IMR-90 (cell line): ENCODE results near the gene PVALEF. TPM values are rescaled to one million over a fixed set of nuclear protein-coding genes. Genes with fewer than 3 reads are reported as not detected.

Experiments
- ATAC-seq: fragments of 200-7000 bp; cut with Tn5 transposase; 2 replicates; pipeline ENCODE4 v1.9.1; 2020; ENCODE audit warnings: low read depth, mild to moderate bottlenecking, moderate library complexity
- BruUV-seq: library from RNA; stranded (reverse); fragments of 400-500 nt; replicated peaks from 2 replicates; lab custom pipeline; 2021; lab: Mats Ljungman, UMichigan
- CTCF ChIA-PET: fragments of 300-600 bp; formaldehyde crosslinking; extraction: SDS; loops from one replicate; lab custom pipeline; 2021; ENCODE audit warnings: antibody characterized with exemption; lab: Yijun Ruan, JAX
- POLR2A ChIA-PET: fragments of 300-600 bp; sonication (Branson Sonifier 250); formaldehyde crosslinking; loops from one replicate; lab custom pipeline; 2022; ENCODE audit warnings: antibody characterized with exemption; ENCODE audit not compliant: unreplicated experiment; lab: Charles Lee
- DNase-seq: peaks from one replicate; pipeline ENCODE4 v3.0.0; 2013
- H2AFZ ChIP-seq: replicated peaks from 2 replicates; pipeline ENCODE3; 2013; ENCODE audit warnings: low read length, mild to moderate bottlenecking; ENCODE audit not compliant: poor library complexity
- H2AK5ac ChIP-seq: 2 replicates; pipeline ENCODE4 v1.6.1; 2013; ENCODE audit warnings: low read depth, low read length, inconsistent platforms
- H2AK9ac ChIP-seq: replicated peaks from 2 replicates; pipeline ENCODE3; 2013; ENCODE audit warnings: mild to moderate bottlenecking, low read depth, low read length, moderate library complexity; ENCODE audit not compliant: poor library complexity
- H2BK120ac ChIP-seq: 2 replicates; pipeline ENCODE4 v1.6.1; 2013; ENCODE audit warnings: low read depth, low read length, inconsistent platforms
- H2BK15ac ChIP-seq: 3 replicates; pipeline ENCODE4 v1.6.1; 2013; ENCODE audit warnings: low read depth, low read length, inconsistent platforms
- H2BK20ac ChIP-seq: 2 replicates; pipeline ENCODE4 v1.6.1; 2013; ENCODE audit warnings: low read depth, mild to moderate bottlenecking, inconsistent platforms, low read length, moderate library complexity
- H2BK5ac ChIP-seq: 2 replicates; pipeline ENCODE4 v1.6.1; 2013; ENCODE audit warnings: mild to moderate bottlenecking, low read depth, low read length, inconsistent platforms; ENCODE audit not compliant: poor library complexity, severe bottlenecking
- H3K14ac ChIP-seq: replicated peaks from 2 replicates; pipeline ENCODE4 v1.6.1; 2013; ENCODE audit warnings: low read depth, low read length, inconsistent platforms
- H3K18ac ChIP-seq: 2 replicates; pipeline ENCODE4 v1.6.1; 2013; ENCODE audit warnings: low read depth, low read length, control low read depth
- H3K23ac ChIP-seq: 2 replicates; pipeline ENCODE4 v1.6.1; 2013; ENCODE audit warnings: low read depth, low read length, inconsistent platforms
- H3K27ac ChIP-seq: 2 replicates; pipeline ENCODE4 v1.5.1; 2013; ENCODE audit warnings: mild to moderate bottlenecking, control low read depth, low read length; ENCODE audit not compliant: insufficient read depth
- H3K27me3 ChIP-seq: 2 replicates; pipeline ENCODE4 v1.6.1; 2013; ENCODE audit warnings: low read length; ENCODE audit not compliant: control insufficient read depth, insufficient read depth
- H3K36me3 ChIP-seq: 2 replicates; pipeline ENCODE4 v1.6.1; 2013; ENCODE audit warnings: low read length, mixed read lengths; ENCODE audit not compliant: control insufficient read depth, insufficient read depth
- H3K4ac ChIP-seq: 2 replicates; pipeline ENCODE4 v1.6.1; 2013; ENCODE audit warnings: low read depth, low read length, inconsistent platforms
- H3K4me1 ChIP-seq: 2 replicates; pipeline ENCODE4 v1.6.1; 2013; ENCODE audit warnings: low read length, mixed read lengths; ENCODE audit not compliant: control insufficient read depth, insufficient read depth
- H3K4me2 ChIP-seq: 2 replicates; pipeline ENCODE4 v1.6.1; 2013; ENCODE audit warnings: low read depth, mild to moderate bottlenecking, control low read depth, low read length, moderate library complexity
- H3K4me3 ChIP-seq: 2 replicates; pipeline ENCODE4 v1.5.1; 2013; ENCODE audit warnings: low read depth, mild to moderate bottlenecking, control low read depth, low read length, moderate library complexity; ENCODE audit not compliant: insufficient read depth
- H3K56ac ChIP-seq: 2 replicates; pipeline ENCODE4 v1.6.1; 2013; ENCODE audit warnings: low read length, inconsistent platforms; ENCODE audit not compliant: insufficient read depth; ENCODE audit errors: extremely low read depth
- H3K79me1 ChIP-seq, 2 experiments: 2 replicates each; pipeline ENCODE4 v1.6.1; 2013; ENCODE audit warnings: low read length in 2 of 2, inconsistent platforms in 1 of 2, low read depth in 1 of 2
- H3K9ac ChIP-seq: 2 replicates; pipeline ENCODE4 v1.6.1; 2013; ENCODE audit warnings: low read depth, low read length, control low read depth
- H3K9me1 ChIP-seq: 2 replicates; pipeline ENCODE4 v1.6.1; 2013; ENCODE audit warnings: low read length, inconsistent platforms; ENCODE audit not compliant: insufficient read depth
- H3K9me3 ChIP-seq: 2 replicates; pipeline ENCODE4 v1.6.1; 2013; ENCODE audit warnings: low read length; ENCODE audit not compliant: control insufficient read depth, insufficient read depth
- H4K20me1 ChIP-seq: 2 replicates; pipeline ENCODE4 v1.6.1; 2013; ENCODE audit warnings: low read length, inconsistent platforms; ENCODE audit not compliant: insufficient read depth
- H4K5ac ChIP-seq: 2 replicates; pipeline ENCODE4 v1.6.1; 2013; ENCODE audit warnings: mild to moderate bottlenecking, low read depth, low read length, control low read depth
- H4K8ac ChIP-seq, 2 experiments: 2 replicates each; pipeline ENCODE4 v1.6.1; 2013; ENCODE audit warnings: low read depth in 2 of 2, low read length in 2 of 2, control low read depth in 1 of 2, inconsistent platforms in 1 of 2
- H4K91ac ChIP-seq: 2 replicates; pipeline ENCODE4 v1.6.1; 2013; ENCODE audit warnings: low read depth, low read length, inconsistent platforms; ENCODE audit not compliant: insufficient read depth
- CEBPB ChIP-seq: IDR thresholded peaks from 2 replicates; pipeline ENCODE4 v1.6.1; 2012; ENCODE audit warnings: low read depth, low read length, improper control_type of control experiment
- CHD1 ChIP-seq: IDR thresholded peaks from 2 replicates; pipeline ENCODE4 v1.6.1; 2012; ENCODE audit warnings: low read depth, low read length, improper control_type of control experiment
- ELK1 ChIP-seq: fragments of 150-350 bp; IDR thresholded peaks from 2 replicates; pipeline ENCODE4 v1.6.1; 2016; ENCODE audit warnings: low read depth, mild to moderate bottlenecking, low read length, moderate library complexity, borderline replicate concordance
- MAFK ChIP-seq: IDR thresholded peaks from 2 replicates; pipeline ENCODE4 v1.6.1; 2012; ENCODE audit warnings: low read depth, low read length, improper control_type of control experiment
- MXI1 ChIP-seq: IDR thresholded peaks from 2 replicates; pipeline ENCODE4 v1.6.1; 2012; ENCODE audit warnings: low read depth, mild to moderate bottlenecking, low read length, moderate library complexity, borderline replicate concordance
- NFE2L2 ChIP-seq: fragments of 150-350 bp; IDR thresholded peaks from 2 replicates; pipeline ENCODE4 v1.6.1; 2016; ENCODE audit warnings: low read depth, mild to moderate bottlenecking, low read length
- RCOR1 ChIP-seq: IDR thresholded peaks from 2 replicates; pipeline ENCODE4 v1.6.1; 2012; ENCODE audit warnings: mild to moderate bottlenecking, low read length, improper control_type of control experiment; ENCODE audit not compliant: insufficient replicate concordance
- RFX5 ChIP-seq: IDR thresholded peaks from 2 replicates; pipeline ENCODE4 v1.8.0; 2012; ENCODE audit warnings: low read depth, mild to moderate bottlenecking, low read length, moderate library complexity
- SMC3 ChIP-seq: fragments of 150-350 bp; IDR thresholded peaks from 2 replicates; pipeline ENCODE4 v1.6.1; 2016; ENCODE audit warnings: low read depth, mild to moderate bottlenecking, antibody characterized with exemption, low read length, moderate library complexity
- WGBS, 2 experiments: methylation state at CpG; one replicate each; pipeline versions ENCODE4 v1.1.5 to v1.1.7; 2013; ENCODE audit warnings: missing lambda C conversion rate in 2 of 2; ENCODE audit not compliant: insufficient read length in 1 of 2; ENCODE audit errors: extremely low coverage in 2 of 2; 5-methylcytosine and 5-hydroxymethylcytosine counted together
- dilution Hi-C: fragments of 300-500 bp; cut with HindIII; formaldehyde crosslinking; loops from one replicate; pipeline ENCODE4 v1.14.3; 2018; ENCODE audit warnings: low sequenced_read_pairs; ENCODE audit not compliant: unreplicated experiment
- in situ Hi-C: fragments of 300-500 bp; cut with MboI; formaldehyde crosslinking; loops from 3 replicates; pipeline ENCODE4 v1.14.3; 2019; ENCODE audit warnings: low sequenced_read_pairs, inconsistent platforms, mixed read lengths
- intact Hi-C: fragments of 100-400 bp; cut with micrococcal nuclease; formaldehyde crosslinking; loops from 2 replicates; pipeline ENCODE4 v1.10.0; 2022
- polyA plus RNA-seq, 3 experiments: library from polyadenylated mRNA; depleted of rRNA; stranded (reverse); fragments of >200 nt; gene quantifications; 2 replicates each; pipeline ENCODE4 v1.2.3, GENCODE V29; 2012; ENCODE audit warnings: low replicate concordance in 1 of 3
- total RNA-seq: library from RNA; depleted of rRNA; stranded (reverse); fragments of >200 nt; gene quantifications from 2 replicates; pipeline ENCODE4 v1.2.3, GENCODE V29; 2012

PVALEF gene
- total and polyA plus RNA-seq, 2 of the 4 experiments (the other 2 are of a cell fraction): not detected

- H3K27me3 ChIP-seq: no peaks in the 10 kb centered on the region
- H3K9me3 ChIP-seq: no peaks in the 10 kb centered on the region
- no peak overlapping the region for H3K4ac ChIP-seq
- CTCF ChIA-PET: interaction anchor here (0.5 kb wide), 1 partner anchor 1076 kb away, joined by 3 read pairs; no protein-coding TSS in a partner anchor
- dilution Hi-C loops (no loop called here), in situ Hi-C loops (no loop called here), intact Hi-C loops (no loop called here)
- no peak overlapping the region for H2AK9ac ChIP-seq
- H3K36me3 ChIP-seq: peaks cover 11% of the 10 kb centered on the region
- H3K18ac ChIP-seq: no peak overlapping the region
- no peak overlapping the region for H3K14ac ChIP-seq
- H3K9ac ChIP-seq: no peak overlapping the region
- H2BK20ac ChIP-seq: no peak overlapping the region
- WGBS, 2 experiments: 93% methylated on average over 8 of the region's 20 CpGs; no CpG with 5 or more reads in 1 of the 2 experiments
- H2AFZ ChIP-seq: no peak overlapping the region
- no peak overlapping the region for H2BK5ac ChIP-seq
- H3K23ac ChIP-seq: no peak overlapping the region
- no peak overlapping the region for H3K4me3 ChIP-seq
- H2AK5ac ChIP-seq: no peak overlapping the region
- H2BK120ac ChIP-seq: no peak overlapping the region
- DNase-seq (no peak), ATAC-seq (no peak)
- POLR2A ChIA-PET: no interaction called here
- no peak overlapping the region for H4K8ac ChIP-seq
- no peak overlapping the region for H3K56ac ChIP-seq
- H3K9me1 ChIP-seq: no peaks in the 10 kb centered on the region
- BruUV-seq: no TSS peak
- no peak overlapping the region for H2BK15ac ChIP-seq
- no peak overlapping the region for H3K27ac ChIP-seq
- no peak for TF ChIP-seq NFE2L2
- TF ChIP-seq MAFK: no peak
- no peak for TF ChIP-seq CHD1
- TF ChIP-seq ELK1: no peak
- no peak for TF ChIP-seq MXI1
- no peak for TF ChIP-seq SMC3
- no peak for TF ChIP-seq RFX5
- TF ChIP-seq RCOR1: no peak
- TF ChIP-seq CEBPB: no peak
- no peak overlapping the region for H4K91ac ChIP-seq
- H4K5ac ChIP-seq: no peak overlapping the region
- no peak overlapping the region for H3K4me2 ChIP-seq
- H3K79me1 ChIP-seq: no peaks in the 10 kb centered on the region
- no peaks in the 10 kb centered on the region; the same call in 1 of the 2 replicates for H4K20me1 ChIP-seq
- H3K4me1 ChIP-seq: no peaks in the 10 kb centered on the region
Observed at GRCh38 chr17:81191116-81191515, 25.8 kb downstream of the PVALEF start.
